Right lobe of liver (tissue), 6 donors: Measurements from ENCODE around the gene CD300E. TPM values are rescaled to one million over a fixed set of nuclear protein-coding genes. Genes with fewer than 3 reads are reported as not detected.

Source experiments
- ATAC-seq, 4 donors: fragments of 200-7000 bp; cut with Tn5 transposase; one replicate each; pipeline ENCODE4 v1.9.1; 2020; ENCODE audit warnings: mild to moderate bottlenecking in 4 of 4, moderate library complexity in 4 of 4
- DNase-seq, 3 donors: peaks; one replicate each; pipeline ENCODE4 v3.0.0-alpha.2; 2020
- H3K27ac ChIP-seq, 3 donors: fragments of 200-600 bp; one replicate each; pipeline ENCODE4 v1.8.0; 2022
- H3K27me3 ChIP-seq, 2 donors: fragments of 200-600 bp; one replicate each; pipeline ENCODE4 v1.8.0; 2022
- H3K36me3 ChIP-seq, 4 donors: fragments of 200-600 bp; sonication (generic) in 1 of 4; one replicate each; pipeline versions ENCODE4 v1.5.1 to v1.8.0; 2017 to 2022; ENCODE audit warnings: control low read depth in 1 of 4
- H3K4me1 ChIP-seq, 4 donors: fragments of 200-600 bp; sonication (generic) in 1 of 4; one replicate each; pipeline versions ENCODE4 v1.5.1 to v1.8.0; 2017 to 2022; ENCODE audit warnings: control low read depth in 1 of 4
- H3K4me3 ChIP-seq, 3 donors: fragments of 200-600 bp; one replicate each; pipeline ENCODE4 v1.8.0; 2022
- H3K9me3 ChIP-seq, 4 donors: fragments of 200-600 bp; sonication (generic) in 1 of 4; one replicate each; pipeline versions ENCODE4 v1.5.1 to v1.8.0; 2017 to 2022; ENCODE audit warnings: control low read depth in 1 of 4
- CTCF ChIP-seq, 4 donors: fragments of 200-600 bp in 3 of 4; fragments of 450-650 bp in 1 of 4; IDR thresholded peaks; one replicate each; pipeline versions ENCODE4 v1.5.1 to v1.8.0; 2016 to 2022; ENCODE audit warnings: antibody characterized with exemption in 4 of 4, mild to moderate bottlenecking in 2 of 4
- POLR2A ChIP-seq: fragments of 450-650 bp; IDR thresholded peaks from one replicate; pipeline ENCODE4 v1.6.1; 2017; ENCODE audit warnings: antibody characterized with exemption, mild to moderate bottlenecking
- WGBS: methylation state at CpG from one replicate; pipeline ENCODE4 v1.1.6; 2018; ENCODE audit warnings: low coverage, low lambda C conversion rate; ENCODE audit not compliant: insufficient coverage; ENCODE audit errors: missing lambda C conversion rate; 5-methylcytosine and 5-hydroxymethylcytosine counted together
- intact Hi-C, 2 donors: fragments of 100-400 bp; cut with DNase I; formaldehyde crosslinking; loops; one replicate each; pipeline versions ENCODE4 v1.11.2 to v1.14.1; 2022
- total RNA-seq, 6 experiments: library from RNA; depleted of rRNA in 2 of 6; stranded (reverse); fragments of >200 nt in 2 of 6; fragmentation: NEBNext Ultra II Directional in 3 of 6; extraction: Animal tissue kit (Norgen Biotek cat#: 25700) in 3 of 6; gene quantifications; one replicate each; pipeline versions ENCODE4 v1.1.0 to v1.2.4, GENCODE V29; 2016 to 2023
- donor health status: DM: no; HTN: yes; CAD: no.
- donor health status: DM: no; HTN: no; CAD: no.
- donor health status: DM: no; HTN: no; CAD: no.
- donor health status: DM: no; HTN: yes; CAD: no.
- donor health status: DM: no; HTN: yes; CAD: no.

CD300E gene
- total RNA-seq, 6 experiments from 2014 or later: 0.07 to 0.91 (median 0.34) TPM

DNA sequence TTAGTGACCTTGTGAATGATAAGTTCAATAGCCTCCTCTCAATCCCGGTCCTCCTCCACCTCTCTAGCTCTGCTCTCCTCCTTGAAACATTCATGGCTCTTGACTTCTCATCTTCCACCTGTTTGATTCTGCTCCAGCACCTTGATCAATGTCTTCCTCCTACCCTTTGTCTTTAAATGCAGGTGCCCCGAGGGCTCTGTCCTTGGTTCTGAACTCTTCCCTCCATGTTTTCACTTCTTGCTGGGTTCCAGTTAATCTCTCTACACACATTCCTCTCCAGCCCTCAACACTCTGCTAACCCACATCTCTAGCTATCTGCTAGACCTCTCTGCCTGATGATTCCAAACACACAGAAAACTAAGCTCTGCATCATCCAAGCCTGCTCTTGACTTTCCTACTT, 13.4 kb downstream of the CD300E start:
- no peaks in the 10 kb centered on the region for H3K27me3 ChIP-seq
- TF ChIP-seq POLR2A: no peak
- no peak for TF ChIP-seq CTCF (IDR thresholded peaks at IDR 0.05)
- no peaks in the 10 kb centered on the region for H3K9me3 ChIP-seq
- no peak for ATAC-seq
- intact Hi-C loops: no loop called here
- H3K4me1 ChIP-seq: no peaks in the 10 kb centered on the region
- no peak for DNase-seq
- H3K4me3 ChIP-seq: no peak overlapping the region
- no peak overlapping the region for H3K27ac ChIP-seq
- no peaks in the 10 kb centered on the region for H3K36me3 ChIP-seq
- 30% methylated on average over 2 of the region's 2 CpGs for WGBS

- H3K4me3 ChIP-seq: no peak overlapping the region
- no peak overlapping the region for H3K27ac ChIP-seq
- H3K36me3 ChIP-seq: no peaks in the 10 kb centered on the region
- H3K27me3 ChIP-seq: no peaks in the 10 kb centered on the region
- DNase-seq (no peak), ATAC-seq (no peak)
- WGBS: no CpG with 5 or more reads among the region's 3 CpGs
- no peaks in the 10 kb centered on the region for H3K9me3 ChIP-seq
- intact Hi-C loops: no loop called here
- H3K4me1 ChIP-seq: no peaks in the 10 kb centered on the region
- no peak for TF ChIP-seq POLR2A
- no peak for TF ChIP-seq CTCF (IDR thresholded peaks at IDR 0.05)
These were observed 15.0 kb downstream of the CD300E start for GRCh38 chr17:74608511-74608910.

GRCh38 chr17:74607221-74607620, 16.3 kb downstream of the CD300E start:
- WGBS: 25% methylated on average over 1 of the region's 1 CpG
- H3K4me1 ChIP-seq: no peaks in the 10 kb centered on the region

DNA sequence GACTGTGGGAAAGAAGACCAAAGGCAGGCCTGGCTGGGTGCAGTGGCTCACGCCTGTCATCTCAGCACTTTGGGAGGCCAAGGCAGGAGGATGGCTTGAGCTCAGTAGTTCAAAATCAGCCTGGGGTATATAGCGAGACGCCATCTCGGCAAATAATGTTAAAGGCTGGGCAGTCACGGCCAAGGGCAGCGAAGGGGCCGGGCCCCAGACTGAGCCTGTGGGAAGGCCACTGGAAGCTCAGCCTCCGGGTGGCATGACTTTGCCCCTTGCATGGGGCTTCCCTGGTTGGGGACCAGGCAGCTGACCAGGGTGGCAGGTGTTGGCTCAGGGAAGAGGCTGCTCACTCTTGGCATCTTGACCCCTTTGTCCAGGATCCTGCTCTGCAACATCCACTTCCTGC, 17.5 kb downstream of the CD300E start:
- intact Hi-C loops: no loop called here
- Histone ChIP-seq H3K27me3 (no peaks in the 10 kb centered on the region), H3K27ac (no peak overlapping the region), H3K36me3 (no peaks in the 10 kb centered on the region), H3K4me3 (no peak overlapping the region), H3K9me3 (no peaks in the 10 kb centered on the region), H3K4me1 (no peaks in the 10 kb centered on the region)
- WGBS: no CpG with 5 or more reads among the region's 8 CpGs
- no peak for TF ChIP-seq POLR2A
- no peak for TF ChIP-seq CTCF (IDR thresholded peaks at IDR 0.05)
- DNase-seq (no peak), ATAC-seq (no peak)

More at GRCh38 chr17:74607221-74607620, 16.3 kb downstream of the CD300E start:
- DNase-seq (no peak), ATAC-seq (no peak)
- Histone ChIP-seq H3K4me3 (no peak overlapping the region), H3K9me3 (no peaks in the 10 kb centered on the region), H3K36me3 (no peaks in the 10 kb centered on the region), H3K27ac (no peak overlapping the region), H3K27me3 (no peaks in the 10 kb centered on the region)
- no peak for TF ChIP-seq CTCF (IDR thresholded peaks at IDR 0.05)
- no peak for TF ChIP-seq POLR2A
- intact Hi-C loops: no loop called here

DNA sequence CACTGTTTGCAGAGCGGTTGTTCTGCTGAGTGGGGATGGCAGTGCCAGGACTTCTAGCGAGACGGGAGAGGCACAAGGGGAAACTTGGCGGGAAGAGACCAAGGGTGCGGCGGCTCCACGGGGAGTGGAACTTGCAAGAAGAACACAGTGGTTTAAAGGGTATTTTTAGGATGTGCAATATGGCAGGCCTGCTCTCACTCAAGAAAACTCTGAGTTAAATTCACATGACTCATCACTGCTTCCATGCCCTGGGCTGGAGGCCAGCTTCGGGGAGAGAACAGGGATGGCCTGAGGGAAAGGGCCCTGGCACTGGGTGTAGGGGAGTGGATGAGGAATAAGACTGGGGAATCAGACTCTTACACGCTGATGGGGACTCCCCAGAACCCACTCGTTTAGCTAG, 18.2 kb downstream of the CD300E start:
- H3K9me3 ChIP-seq: no peaks in the 10 kb centered on the region
- H3K4me1 ChIP-seq: no peaks in the 10 kb centered on the region
- no peak overlapping the region for H3K4me3 ChIP-seq
- H3K36me3 ChIP-seq: no peaks in the 10 kb centered on the region
- ATAC-seq (peak in 1 of 4 donors; percentile 22), DNase-seq (no peak)
- intact Hi-C loops: no loop called here
- TF ChIP-seq CTCF (IDR thresholded peaks at IDR 0.05) (no peak), POLR2A (no peak)
- H3K27ac ChIP-seq: no peak overlapping the region
- no peaks in the 10 kb centered on the region for H3K27me3 ChIP-seq
- 42% methylated on average over 9 of the region's 10 CpGs for WGBS
